ENCODE measurements around the gene CORIN.

Gene CORIN

GRCh38 chr4:47579235-47579634, 258.6 kb downstream of the CORIN start:
- no peak for DNase-seq (ENCODE audit: low spot score)
- H3K4me3 ChIP-seq = no peak overlapping the region
- TF ChIP-seq, protein P1, sequence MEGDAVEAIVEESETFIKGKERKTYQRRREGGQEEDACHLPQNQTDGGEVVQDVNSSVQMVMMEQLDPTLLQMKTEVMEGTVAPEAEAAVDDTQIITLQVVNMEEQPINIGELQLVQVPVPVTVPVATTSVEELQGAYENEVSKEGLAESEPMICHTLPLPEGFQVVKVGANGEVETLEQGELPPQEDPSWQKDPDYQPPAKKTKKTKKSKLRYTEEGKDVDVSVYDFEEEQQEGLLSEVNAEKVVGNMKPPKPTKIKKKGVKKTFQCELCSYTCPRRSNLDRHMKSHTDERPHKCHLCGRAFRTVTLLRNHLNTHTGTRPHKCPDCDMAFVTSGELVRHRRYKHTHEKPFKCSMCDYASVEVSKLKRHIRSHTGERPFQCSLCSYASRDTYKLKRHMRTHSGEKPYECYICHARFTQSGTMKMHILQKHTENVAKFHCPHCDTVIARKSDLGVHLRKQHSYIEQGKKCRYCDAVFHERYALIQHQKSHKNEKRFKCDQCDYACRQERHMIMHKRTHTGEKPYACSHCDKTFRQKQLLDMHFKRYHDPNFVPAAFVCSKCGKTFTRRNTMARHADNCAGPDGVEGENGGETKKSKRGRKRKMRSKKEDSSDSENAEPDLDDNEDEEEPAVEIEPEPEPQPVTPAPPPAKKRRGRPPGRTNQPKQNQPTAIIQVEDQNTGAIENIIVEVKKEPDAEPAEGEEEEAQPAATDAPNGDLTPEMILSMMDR (IDR thresholded peaks at IDR 0.05) = no peak
- H3K27ac ChIP-seq = peak overlapping the region; percentile 13 to 79

DNA sequence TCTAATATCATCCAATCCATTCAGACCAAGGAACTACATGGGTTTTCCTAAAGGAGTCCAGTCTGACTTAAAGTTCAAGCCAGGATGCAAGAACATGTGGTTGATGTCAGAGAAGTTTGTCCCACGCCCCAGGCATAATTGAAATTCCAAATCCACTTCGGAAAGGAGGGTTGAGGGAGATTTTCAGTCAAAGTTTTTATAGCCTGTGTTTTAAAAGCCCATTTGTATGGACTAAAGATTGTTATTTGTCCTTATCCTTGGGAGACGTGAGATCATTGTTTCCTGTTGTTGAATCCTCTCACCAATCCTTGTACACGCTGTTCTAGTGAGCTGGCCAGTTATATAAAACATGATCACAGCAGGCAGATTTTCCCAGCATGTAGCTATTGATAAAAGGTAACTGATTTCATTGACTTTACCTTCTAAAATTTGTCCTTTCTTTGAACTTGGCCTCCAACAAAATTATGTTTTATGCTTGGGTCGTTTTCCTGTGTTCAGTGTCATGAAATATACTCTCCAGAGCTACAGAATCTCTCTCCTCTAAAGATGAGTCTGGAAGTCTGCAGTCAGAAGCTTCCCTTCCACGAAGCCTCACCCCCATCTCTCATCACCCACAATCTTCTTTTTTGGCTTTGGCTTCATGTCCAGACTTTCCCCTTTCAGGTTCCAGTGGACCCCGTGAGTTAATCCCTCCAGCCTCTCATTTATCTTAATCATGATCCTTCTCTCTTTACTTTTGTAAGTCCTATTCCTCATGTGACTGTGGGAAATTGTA, 259.9 kb downstream of the CORIN start:
- Histone ChIP-seq H3K27ac (peak overlapping the region; percentile 78 to 79), H3K4me3 (no peak overlapping the region)
- no peak for DNase-seq (ENCODE audit: low spot score)
- TF ChIP-seq, protein P1 (IDR thresholded peaks at IDR 0.05) = no peak

DNA sequence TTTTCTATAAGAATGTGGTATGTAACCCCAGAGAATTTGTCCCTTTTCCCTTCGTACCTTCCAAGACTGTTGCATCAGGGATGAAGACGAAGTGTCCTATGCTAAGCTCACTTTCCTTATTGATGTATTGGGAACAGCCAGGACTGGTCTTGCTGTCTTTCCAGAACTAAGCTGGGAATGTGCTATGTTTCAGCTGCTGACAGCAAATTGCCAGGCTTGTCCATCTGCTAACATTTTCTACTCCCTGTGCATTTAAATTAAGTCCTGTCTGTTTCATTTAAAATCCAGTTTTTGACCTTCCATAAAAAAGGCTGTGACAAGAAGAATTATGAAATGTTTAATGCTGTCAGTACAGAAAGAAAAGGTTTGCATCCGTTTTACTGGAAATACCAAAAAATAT, 264.9 kb downstream of the CORIN start:
- no peak overlapping the region for H3K27ac ChIP-seq
- TF ChIP-seq, protein P1 (IDR thresholded peaks at IDR 0.05) = no peak
- DNase-seq (ENCODE audit: low spot score) = no peak
- no peak overlapping the region for H3K4me3 ChIP-seq

DNA sequence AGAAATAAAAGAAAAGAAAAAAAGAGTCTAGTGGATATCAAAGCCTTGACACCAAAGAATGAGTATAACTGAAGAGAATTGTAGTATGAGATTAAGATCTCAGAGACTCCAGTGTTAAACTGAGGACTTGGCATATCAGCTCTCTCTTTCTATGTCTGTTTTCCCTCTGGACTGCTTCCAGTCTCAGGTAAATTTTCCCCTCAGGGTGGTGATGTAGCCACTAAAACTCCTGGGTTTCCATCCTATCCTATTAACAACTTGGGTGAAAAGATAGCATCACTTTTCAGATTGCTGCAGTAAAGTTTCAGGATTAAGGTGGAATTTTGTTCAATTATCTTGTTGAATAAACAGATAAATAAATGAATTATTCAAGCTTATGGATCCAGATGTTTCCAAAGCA, 267.1 kb downstream of the CORIN start:
- Histone ChIP-seq H3K27ac (no peak overlapping the region), H3K4me3 (no peak overlapping the region)
- DNase-seq (ENCODE audit: low spot score) = no peak
- TF ChIP-seq, protein P1 (IDR thresholded peaks at IDR 0.05) = no peak

DNA sequence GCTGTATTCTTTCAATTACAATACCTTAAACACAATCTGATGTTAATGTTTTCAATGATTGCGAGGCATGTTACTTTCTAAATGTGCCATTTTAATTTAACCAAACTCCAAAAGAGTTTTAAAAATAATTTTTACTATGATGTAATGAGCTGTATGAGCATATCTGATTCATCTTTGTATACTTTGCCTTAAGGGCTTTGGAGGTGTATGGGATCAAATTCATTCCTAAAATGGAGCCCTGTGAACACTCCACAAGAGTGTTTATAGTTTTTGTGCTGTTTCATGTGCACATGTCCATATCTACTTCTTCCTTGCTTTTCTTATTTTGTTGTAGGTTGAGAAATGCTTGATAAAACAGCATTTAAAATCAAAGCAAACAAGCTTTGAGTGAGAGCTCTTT, 270.4 kb downstream of the CORIN start:
- no peak overlapping the region for H3K27ac ChIP-seq
- TF ChIP-seq, protein P1 (IDR thresholded peaks at IDR 0.05) = no peak
- no peak for DNase-seq (ENCODE audit: low spot score)

GRCh38 chr4:47566969-47567368, 270.9 kb downstream of the CORIN start:
- DNase-seq (ENCODE audit: low spot score) = no peak
- Histone ChIP-seq H3K27ac (no peak overlapping the region), H3K4me3 (no peak overlapping the region)
- TF ChIP-seq, protein P1 (IDR thresholded peaks at IDR 0.05) = no peak

More for the DNA sequence above, 270.4 kb downstream of the CORIN start:
- H3K4me3 ChIP-seq = no peak overlapping the region

DNA sequence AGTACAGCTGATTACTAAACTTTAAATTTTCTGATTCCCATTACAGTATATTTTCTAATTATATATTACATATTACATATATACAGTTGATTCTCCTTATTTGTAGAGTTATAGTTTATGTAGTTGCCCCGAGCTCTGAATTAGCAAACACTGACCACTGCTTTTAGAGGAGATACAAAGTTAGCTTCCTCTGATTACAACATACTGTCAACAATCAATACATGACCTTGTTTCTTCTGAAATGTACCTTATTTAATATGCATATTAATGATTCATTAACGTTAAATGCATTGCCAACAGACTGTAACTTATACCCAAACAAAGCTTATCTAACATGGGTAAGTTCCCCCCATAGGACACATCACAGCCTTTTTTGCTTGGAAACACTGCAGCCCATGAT, 271.3 kb downstream of the CORIN start:
- Histone ChIP-seq H3K4me3 (no peak overlapping the region), H3K27ac (no peak overlapping the region)
- TF ChIP-seq, protein P1 (IDR thresholded peaks at IDR 0.05) = no peak
- no peak for DNase-seq (ENCODE audit: low spot score)
